IPS DF 6.9 (cell line): Measurements from ENCODE around the gene TERT.
"Not testable (repeated sequence)": the region's sequence is repeated elsewhere in the genome, so short reads cannot be mapped to it uniquely, and the experiment has no call there.

ENCODE experiments used
- DNase-seq: peaks from one replicate; pipeline ENCODE4 v3.0.0-alpha.2; 2013; ENCODE audit warnings: low read depth, low spot score
- H3K27ac ChIP-seq: one replicate; pipeline ENCODE4 v1.5.1; 2013; ENCODE audit warnings: low read length, control low read depth
- H3K27me3 ChIP-seq: 2 replicates; pipeline ENCODE4 v1.6.1; 2013; ENCODE audit warnings: mild to moderate bottlenecking, low read length; ENCODE audit not compliant: control insufficient read depth, insufficient read depth
- H3K36me3 ChIP-seq: 2 replicates; pipeline ENCODE4 v1.6.1; 2013; ENCODE audit warnings: low read length; ENCODE audit not compliant: control insufficient read depth, insufficient read depth
- H3K4me1 ChIP-seq: 2 replicates; pipeline ENCODE4 v1.6.1; 2013; ENCODE audit warnings: low read length; ENCODE audit not compliant: control insufficient read depth, insufficient read depth
- H3K4me3 ChIP-seq: 2 replicates; pipeline ENCODE4 v1.5.1; 2013; ENCODE audit warnings: mild to moderate bottlenecking, low read length
- H3K9me3 ChIP-seq: 2 replicates; pipeline ENCODE4 v1.6.1; 2013; ENCODE audit warnings: low read length, inconsistent platforms; ENCODE audit not compliant: control insufficient read depth, insufficient read depth
- WGBS: extraction: QIAGEN DNeasy Blood & Tissue Kit; methylation state at CpG from one replicate; pipeline ENCODE4 v1.1.7; 2013; ENCODE audit warnings: mixed read lengths, missing lambda C conversion rate; ENCODE audit not compliant: insufficient read length, insufficient coverage; 5-methylcytosine and 5-hydroxymethylcytosine counted together

TERT gene

DNA sequence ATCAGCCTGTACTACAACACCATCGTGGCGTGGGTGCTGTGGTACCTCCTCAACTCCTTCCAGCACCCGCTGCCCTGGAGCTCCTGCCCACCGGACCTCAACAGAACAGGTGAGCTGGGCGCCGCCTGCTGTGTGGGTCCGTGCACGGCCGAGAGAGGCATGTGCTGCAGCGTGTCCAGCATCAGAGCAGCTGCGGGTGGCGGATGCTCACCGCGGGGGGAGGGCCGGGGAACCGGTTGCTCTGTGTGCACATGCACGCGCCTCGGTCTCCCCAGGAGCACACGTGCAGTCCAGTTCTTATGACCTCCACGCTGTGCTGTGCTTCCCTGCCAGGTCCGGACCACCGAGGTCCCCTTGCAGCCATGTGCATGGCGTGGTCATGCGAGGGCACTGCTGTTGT, 62.1 kb downstream of the TERT start:
- no CpG with 5 or more reads among the region's 25 CpGs for WGBS
- Histone ChIP-seq H3K27ac (no peak overlapping the region), H3K4me3 (no peak overlapping the region), H3K9me3 (no peaks in the 10 kb centered on the region), H3K27me3 (no peaks in the 10 kb centered on the region), H3K36me3 (peaks cover 2% of the 10 kb centered on the region; the same call in 1 of the 2 replicates), H3K4me1 (no peaks in the 10 kb centered on the region; the same call in 1 of the 2 replicates)
- no peak for DNase-seq

DNA sequence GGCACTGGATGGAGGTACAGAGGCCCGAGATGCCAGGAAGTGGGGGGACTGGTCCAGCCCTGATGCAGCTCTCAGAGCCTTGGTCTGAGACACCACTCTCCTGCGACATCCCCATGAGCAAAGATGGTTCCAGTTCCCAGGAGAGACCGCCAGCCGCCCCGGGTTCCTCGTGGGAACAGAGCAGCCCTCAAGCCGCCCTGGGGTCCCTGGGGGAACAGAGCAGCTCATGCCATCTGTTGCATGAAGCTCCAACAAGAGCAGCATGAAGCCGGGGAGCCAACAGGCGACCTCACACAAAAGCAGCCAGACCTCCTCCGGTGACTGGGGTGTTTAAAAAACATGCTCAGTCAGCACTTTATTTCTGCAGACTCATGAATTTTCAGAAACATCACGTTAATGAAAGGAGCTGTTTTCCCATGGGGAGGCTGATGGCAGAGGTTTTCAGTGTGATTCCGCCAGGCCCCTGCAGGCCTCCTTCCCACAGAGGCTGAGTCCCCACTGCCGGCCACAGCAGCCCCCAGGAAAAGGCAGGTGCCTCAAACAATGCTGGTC, 63.4 kb downstream of the TERT start:
- Histone ChIP-seq H3K36me3 (peaks cover 2% of the 10 kb centered on the region; the same call in 1 of the 2 replicates), H3K4me3 (no peak overlapping the region), H3K9me3 (no peaks in the 10 kb centered on the region), H3K27ac (no peak overlapping the region), H3K4me1 (no peaks in the 10 kb centered on the region; the same call in 1 of the 2 replicates), H3K27me3 (no peaks in the 10 kb centered on the region)
- no peak for DNase-seq
- no CpG with 5 or more reads among the region's 13 CpGs for WGBS

DNA sequence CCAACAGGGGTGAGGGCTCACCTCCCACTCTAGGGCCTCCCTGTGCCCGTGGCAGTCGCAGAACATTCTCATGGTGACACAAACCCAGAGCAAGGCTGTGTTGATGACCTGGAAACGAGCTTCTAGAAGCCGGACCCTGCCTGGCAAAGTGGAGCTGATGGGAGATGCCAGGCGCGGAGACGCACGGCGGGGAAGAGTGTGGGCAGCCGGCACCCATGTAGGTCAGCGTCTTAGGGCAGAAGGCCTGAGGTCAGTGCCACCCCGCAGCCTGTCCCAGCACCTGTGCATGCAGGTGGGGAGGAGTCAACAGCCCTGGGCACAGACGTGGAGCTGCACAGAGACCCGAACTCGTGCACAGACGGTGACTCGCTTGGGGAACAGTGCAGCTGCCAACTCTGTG, 64.3 kb downstream of the TERT start:
- Histone ChIP-seq H3K4me3 (no peak overlapping the region), H3K27ac (no peak overlapping the region), H3K9me3 (no peaks in the 10 kb centered on the region), H3K4me1 (no peaks in the 10 kb centered on the region; the same call in 1 of the 2 replicates), H3K36me3 (peaks cover 2% of the 10 kb centered on the region; the same call in 1 of the 2 replicates), H3K27me3 (no peaks in the 10 kb centered on the region)
- no CpG with 5 or more reads among the region's 17 CpGs for WGBS
- DNase-seq, result no peak

DNA sequence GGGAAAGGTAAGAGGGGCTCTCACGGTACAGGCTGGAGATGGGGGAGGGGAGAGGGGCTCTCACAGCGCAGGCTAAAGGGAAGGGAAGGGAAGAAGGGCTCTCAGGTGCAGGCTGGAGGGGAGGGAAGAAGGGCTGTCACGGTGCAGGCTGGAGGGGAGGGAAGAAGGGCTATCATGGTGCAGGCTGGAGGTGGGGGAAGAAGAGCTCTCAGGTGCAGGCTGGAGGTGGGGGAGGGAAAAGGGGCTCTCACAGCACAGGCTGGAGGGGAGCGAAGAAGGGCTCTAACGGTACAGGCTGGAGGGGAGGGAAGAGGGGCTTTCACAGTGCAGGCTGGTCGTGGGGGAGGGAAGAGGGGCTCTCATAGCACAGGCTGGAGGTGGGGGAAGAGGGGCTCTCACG, 65.0 kb downstream of the TERT start:
- Histone ChIP-seq H3K4me3 (no peak overlapping the region), H3K36me3 (peaks cover 2% of the 10 kb centered on the region; the same call in 1 of the 2 replicates), H3K27me3 (no peaks in the 10 kb centered on the region), H3K4me1 (no peaks in the 10 kb centered on the region; the same call in 1 of the 2 replicates), H3K27ac (no peak overlapping the region), H3K9me3 (no peaks in the 10 kb centered on the region)
- no peak for DNase-seq
- WGBS, result no CpG with 5 or more reads among the region's 7 CpGs

DNA sequence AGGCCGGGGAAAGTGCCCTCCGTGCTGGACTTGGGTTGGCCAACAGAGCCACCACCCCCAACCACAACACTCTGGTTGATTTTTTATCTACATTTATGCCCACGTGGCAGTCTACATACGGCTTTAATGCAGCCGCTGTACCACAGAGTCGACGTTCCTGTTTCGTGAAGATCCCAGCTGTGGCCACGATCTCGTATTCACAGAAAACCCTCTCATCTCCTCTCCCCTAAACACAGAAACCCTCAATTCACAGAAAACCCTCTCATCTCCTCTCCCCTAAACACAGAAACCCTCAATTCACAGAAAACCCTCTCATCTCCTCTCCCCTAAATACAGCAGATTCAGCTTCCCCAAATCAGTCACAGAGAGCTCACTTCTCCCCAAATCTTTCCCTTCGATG, 65.8 kb downstream of the TERT start:
- H3K9me3 ChIP-seq, DNase-seq, H3K4me3 ChIP-seq, H3K27ac ChIP-seq, H3K4me1 ChIP-seq, H3K27me3 ChIP-seq, H3K36me3 ChIP-seq: not testable (repeated sequence)
- WGBS, result no CpG with 5 or more reads among the region's 11 CpGs

DNA sequence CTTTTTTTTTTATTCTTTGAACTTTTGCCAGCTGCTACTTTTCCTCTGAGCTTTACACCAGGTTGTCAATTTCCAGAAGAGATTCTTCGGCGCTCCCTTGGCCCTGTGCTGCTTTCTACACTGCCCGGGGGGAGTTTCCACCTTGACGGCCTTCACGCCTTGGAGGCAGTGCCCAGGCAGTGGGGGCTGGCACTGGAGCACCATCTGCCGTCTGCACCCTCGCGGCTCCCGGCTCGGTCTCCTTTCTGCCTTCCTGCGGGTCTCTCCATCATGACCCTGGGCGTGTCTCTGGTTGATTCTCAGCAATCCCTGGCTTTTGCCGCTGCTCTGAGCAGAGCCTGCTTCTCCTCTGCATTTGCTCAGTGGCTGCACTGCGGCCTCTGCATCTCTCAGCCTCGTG, 66.7 kb downstream of the TERT start:
- no peak for DNase-seq
- Histone ChIP-seq H3K27ac (no peak overlapping the region), H3K9me3 (no peaks in the 10 kb centered on the region), H3K4me3 (no peak overlapping the region), H3K4me1 (no peaks in the 10 kb centered on the region; the same call in 1 of the 2 replicates), H3K36me3 (peaks cover 2% of the 10 kb centered on the region; the same call in 1 of the 2 replicates), H3K27me3 (no peaks in the 10 kb centered on the region)
- no CpG with 5 or more reads among the region's 15 CpGs for WGBS

DNA sequence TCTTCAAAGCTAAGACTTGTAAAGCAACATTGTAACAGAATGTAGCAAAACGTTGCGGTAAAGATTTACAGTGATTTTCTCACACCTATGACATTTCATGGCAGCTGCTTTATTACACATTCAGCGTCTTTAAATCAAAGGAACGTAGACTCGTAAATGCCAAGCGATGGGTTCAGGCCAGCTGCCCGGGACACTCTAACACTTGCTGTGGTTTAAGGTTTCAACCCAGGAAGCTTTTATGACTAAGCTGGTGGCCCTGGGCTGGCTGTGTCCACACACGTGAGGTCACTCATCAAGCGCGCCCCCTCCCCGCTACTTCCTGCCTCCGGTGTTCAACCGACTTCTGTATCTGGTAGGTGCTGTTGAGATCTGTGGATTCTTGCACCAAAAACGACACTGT, 67.2 kb downstream of the TERT start:
- no peak for DNase-seq
- Histone ChIP-seq H3K4me1 (no peaks in the 10 kb centered on the region; the same call in 1 of the 2 replicates), H3K27me3 (no peaks in the 10 kb centered on the region), H3K36me3 (peaks cover 2% of the 10 kb centered on the region; the same call in 1 of the 2 replicates), H3K4me3 (no peak overlapping the region), H3K9me3 (no peaks in the 10 kb centered on the region), H3K27ac (no peak overlapping the region)
- WGBS, result no CpG with 5 or more reads among the region's 14 CpGs

DNA sequence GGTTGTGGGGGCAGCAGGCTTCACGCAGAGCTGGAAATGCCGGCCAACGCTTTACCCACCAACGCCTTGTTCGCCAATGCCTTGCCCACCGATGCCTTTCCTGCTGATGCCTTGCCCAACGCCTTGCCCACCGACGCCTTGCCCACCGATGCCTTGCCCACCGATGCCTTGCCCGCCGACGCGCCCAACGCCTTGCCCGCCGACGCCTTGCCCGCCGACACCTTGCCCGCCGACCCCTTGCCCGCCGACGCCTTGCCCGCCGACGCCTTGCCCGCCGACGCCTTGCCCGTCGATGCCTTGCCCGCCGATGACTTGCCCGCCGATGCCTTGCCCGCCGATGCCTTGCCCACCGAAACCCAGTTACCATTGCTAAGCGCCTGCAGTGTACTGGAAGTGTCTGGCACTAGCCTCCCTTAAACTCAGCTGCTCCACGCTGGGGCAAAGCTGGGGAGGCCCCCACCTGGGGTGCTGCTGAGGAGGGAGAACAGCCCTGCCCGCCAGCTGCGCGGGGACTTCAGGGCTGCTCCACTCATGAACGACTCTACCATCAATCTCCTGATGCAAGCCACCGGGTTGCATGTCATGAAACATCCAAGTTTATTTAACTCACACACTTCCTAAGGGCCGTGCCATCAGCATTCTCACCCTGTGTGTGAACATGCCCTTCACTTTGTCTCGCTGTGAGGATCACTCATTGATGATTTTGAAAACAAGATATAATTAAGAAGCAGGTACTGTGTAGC, 67.9 kb downstream of the TERT start:
- Histone ChIP-seq H3K4me1 (no peaks in the 10 kb centered on the region; the same call in 1 of the 2 replicates), H3K9me3 (no peaks in the 10 kb centered on the region), H3K36me3 (peaks cover 2% of the 10 kb centered on the region; the same call in 1 of the 2 replicates), H3K27ac (no peak overlapping the region), H3K27me3 (no peaks in the 10 kb centered on the region), H3K4me3 (no peak overlapping the region)
- WGBS, result no CpG with 5 or more reads among the region's 50 CpGs
- no peak for DNase-seq

DNA sequence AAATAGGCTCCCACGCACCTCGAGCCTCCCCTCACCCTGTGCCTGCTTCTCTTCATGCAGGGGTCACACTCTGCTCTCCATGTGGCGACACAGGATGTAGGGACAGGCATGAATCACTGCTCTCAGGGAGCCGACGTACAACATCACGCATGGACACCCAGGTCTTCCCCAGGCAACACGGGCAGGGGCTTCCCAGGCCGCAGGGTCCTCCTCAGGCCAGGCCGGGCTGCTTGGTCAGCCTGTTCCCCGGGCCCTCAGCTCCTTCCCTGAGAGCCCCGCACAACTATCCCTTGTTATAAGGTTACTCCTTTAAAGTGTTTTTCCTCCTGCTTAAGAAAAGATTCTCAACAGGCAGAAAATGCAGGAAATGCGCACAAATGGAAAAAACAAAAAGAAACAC, 68.6 kb downstream of the TERT start:
- Histone ChIP-seq H3K27ac (no peak overlapping the region), H3K4me3 (no peak overlapping the region), H3K4me1 (no peaks in the 10 kb centered on the region; the same call in 1 of the 2 replicates), H3K36me3 (peaks cover 2% of the 10 kb centered on the region; the same call in 1 of the 2 replicates), H3K27me3 (no peaks in the 10 kb centered on the region), H3K9me3 (no peaks in the 10 kb centered on the region)
- WGBS, result no CpG with 5 or more reads among the region's 12 CpGs
- DNase-seq, result no peak

DNA sequence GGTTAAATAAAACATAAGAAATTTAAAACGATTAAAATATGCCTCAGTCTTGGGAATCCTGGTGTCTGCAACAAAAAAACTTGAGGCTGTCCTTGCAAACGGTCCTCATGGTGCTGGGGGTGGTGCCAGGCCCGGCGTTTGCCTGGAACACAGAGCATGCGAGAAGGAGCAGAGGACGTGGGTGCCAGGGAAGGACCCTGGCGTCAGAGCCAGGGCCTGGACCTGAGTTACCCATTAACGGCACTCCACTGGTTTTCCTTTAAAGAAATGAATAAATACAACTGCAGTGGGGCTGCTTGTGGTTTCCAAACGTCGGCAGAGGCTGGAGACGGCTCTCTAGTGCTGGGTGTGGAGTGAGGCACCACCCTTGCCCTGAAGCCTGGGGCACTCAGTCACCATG, 69.8 kb downstream of the TERT start, which contains the start of gene SLC6A18:
TSS of gene SLC6A18 (plus strand) at position 301 of the 400 bp plus-strand sequence. CDS start at position 398, 97 bp downstream.
- H3K27me3 ChIP-seq, result no peaks in the 10 kb centered on the region
- WGBS, result no CpG with 5 or more reads among the region's 11 CpGs
- no peak within 1 kb of the TSS for H3K4me3 ChIP-seq
- no peaks in the 10 kb centered on the region for H3K9me3 ChIP-seq
- H3K36me3 ChIP-seq, result no peaks in the 10 kb centered on the region
- no peak for DNase-seq
- no peak within 1 kb of the TSS for H3K27ac ChIP-seq
- no peaks in the 10 kb centered on the region; the same call in 1 of the 2 replicates for H3K4me1 ChIP-seq
